SHP77 treated with DMSO at 0.1 percent for 48 hours (cell line): Measurements from ENCODE around the gene PROC.

Experiments
- DNase-seq: peaks from one replicate; lab custom pipeline; 2025; lab: John Stamatoyannopoulos, UW

PROC gene

GRCh38 chr2:127414638-127415592 is 3.3 kb upstream of the PROC start:
- no peak for DNase-seq

GRCh38 chr2:127415593-127416505 is 2.4 kb upstream of the PROC start:
- no peak for DNase-seq

- no peak for DNase-seq
Measured at GRCh38 chr2:127416506-127417001, 1.7 kb upstream of the PROC start.

- DNase-seq = no peak
Measured at GRCh38 chr2:127417406-127417805, 821 bp upstream of the PROC start.

GRCh38 chr2:127419112-127419430 is 844 bp downstream of the PROC start:
- DNase-seq = no peak

- no peak for DNase-seq
Measured at GRCh38 chr2:127419448-127420038, 1.3 kb downstream of the PROC start.

GRCh38 chr2:127420039-127420864 is 2.0 kb downstream of the PROC start:
- DNase-seq = no peak

GRCh38 chr2:127421116-127421800 is 3.0 kb downstream of the PROC start:
- no peak for DNase-seq

GRCh38 chr2:127421871-127422558 is 3.8 kb downstream of the PROC start:
- no peak for DNase-seq

- no peak for DNase-seq
Measured at GRCh38 chr2:127422559-127423477, 4.6 kb downstream of the PROC start.

GRCh38 chr2:127423478-127423843 is 5.2 kb downstream of the PROC start:
- no peak for DNase-seq

- no peak for DNase-seq
Measured at GRCh38 chr2:127423880-127424279, 5.7 kb downstream of the PROC start.

GRCh38 chr2:127424598-127425520 is 6.6 kb downstream of the PROC start:
- no peak for DNase-seq

- DNase-seq = no peak
Measured at GRCh38 chr2:127425540-127426490, 7.6 kb downstream of the PROC start.

- DNase-seq = no peak
Measured at GRCh38 chr2:127426501-127427354, 8.5 kb downstream of the PROC start.
